Caco-2 (cell line): ENCODE measurements around the gene HLA-A. TPM values are rescaled to one million over a fixed set of nuclear protein-coding genes. Genes with fewer than 3 reads are reported as not detected.

Experiments used
- Bru-seq: library from RNA; stranded (reverse); fragments of 400-500 nt; gene quantifications from one replicate; lab custom pipeline; 2021; lab: Mats Ljungman, UMichigan
- BruChase-seq, 2 experiments: library from RNA; stranded (reverse); fragments of 400-500 nt; gene quantifications; one replicate each; lab custom pipeline; 2021; lab: Mats Ljungman, UMichigan
- BruUV-seq: library from RNA; stranded (reverse); fragments of 400-500 nt; replicated peaks from 2 replicates; lab custom pipeline; 2021; lab: Mats Ljungman, UMichigan
- CTCF ChIA-PET: fragments of 300-600 bp; sonication (Branson Sonifier 250); formaldehyde crosslinking; loops from one replicate; lab custom pipeline; 2022; ENCODE audit warnings: antibody characterized with exemption; lab: Charles Lee
- POLR2A ChIA-PET: fragments of 300-600 bp; sonication (Branson Sonifier 250); formaldehyde crosslinking; loops from one replicate; lab custom pipeline; 2022; ENCODE audit warnings: antibody characterized with exemption; lab: Charles Lee
- DNase-seq, 2 experiments: peaks; one replicate each; pipeline versions ENCODE4 v3.0.0 to v3.0.0-alpha.2; 2020 to 2022
- H3K27me3 ChIP-seq: replicated peaks from 2 replicates; pipeline ENCODE4 v1.6.0; 2011; ENCODE audit warnings: low read length; ENCODE audit not compliant: control insufficient read depth, insufficient read depth
- H3K36me3 ChIP-seq: 2 replicates; pipeline ENCODE4 v1.5.1; 2011; ENCODE audit warnings: low read length; ENCODE audit not compliant: control insufficient read depth, insufficient read depth
- H3K4me1 ChIP-seq: fragments of 250-450 bp; sonication (Bioruptor Pico); 2 replicates; pipeline ENCODE4 v1.5.1; 2020; ENCODE audit warnings: mild to moderate bottlenecking
- H3K4me3 ChIP-seq: 2 replicates; pipeline ENCODE4 v1.5.1; 2011; ENCODE audit warnings: low read depth, mild to moderate bottlenecking, control low read depth, low read length
- H3K9me3 ChIP-seq: fragments of 250-450 bp; sonication (Bioruptor Pico); 2 replicates; pipeline ENCODE4 v1.5.1; 2020; ENCODE audit warnings: mild to moderate bottlenecking, moderate library complexity
- H3K27ac Mint-ChIP-seq: one replicate; pipeline ENCODE4 v1.8.0; 2022; ENCODE audit warnings: mixed read lengths; ENCODE audit not compliant: unreplicated experiment
- H3K27me3 Mint-ChIP-seq: one replicate; pipeline ENCODE4 v1.8.0; 2022; ENCODE audit warnings: mixed read lengths; ENCODE audit not compliant: insufficient read depth, unreplicated experiment
- H3K36me3 Mint-ChIP-seq: one replicate; pipeline ENCODE4 v1.8.0; 2022; ENCODE audit warnings: mild to moderate bottlenecking, mixed read lengths; ENCODE audit not compliant: insufficient read depth, unreplicated experiment
- H3K4me1 Mint-ChIP-seq: one replicate; pipeline ENCODE4 v1.8.0; 2022; ENCODE audit warnings: low read depth, mixed read lengths; ENCODE audit not compliant: unreplicated experiment
- H3K4me3 Mint-ChIP-seq: one replicate; pipeline ENCODE4 v1.8.0; 2022; ENCODE audit warnings: mild to moderate bottlenecking, moderate library complexity, mixed read lengths; ENCODE audit not compliant: unreplicated experiment
- H3K9me3 Mint-ChIP-seq: one replicate; pipeline ENCODE4 v1.8.0; 2022; ENCODE audit warnings: mixed read lengths; ENCODE audit not compliant: unreplicated experiment
- CTCF ChIP-seq, 2 experiments: fragments of 200-600 bp in 1 of 2; IDR thresholded peaks; 1 replicate in 1 of 2; 2 replicates in 1 of 2; pipeline versions ENCODE4 v1.5.1 to v1.8.0; 2011 to 2022; ENCODE audit warnings: antibody characterized with exemption in 1 of 2, control low read depth in 1 of 2, inconsistent platforms in 1 of 2, low read depth in 1 of 2, low read length in 1 of 2, mild to moderate bottlenecking in 1 of 2, moderate library complexity in 1 of 2; ENCODE audit not compliant: insufficient read depth in 1 of 2, severe bottlenecking in 1 of 2, unreplicated experiment in 1 of 2
- intact Hi-C: fragments of 100-400 bp; cut with micrococcal nuclease; formaldehyde crosslinking; loops from one replicate; pipeline ENCODE4 v1.10.0; 2022; ENCODE audit not compliant: unreplicated experiment
- long read RNA-seq: library from polyadenylated mRNA; stranded (forward); transcript quantifications from one replicate; pipeline ENCODE4 v2.0.0, GENCODE V29; 2022
- total RNA-seq: library from RNA; stranded (reverse); gene quantifications from 2 replicates; pipeline ENCODE4 v1.2.3, GENCODE V29; 2022

HLA-A gene
- 192 and 198 TPM in 2 replicates for total RNA-seq
- percentile 77 among the genes with signal in this experiment for Bru-seq, nascent RNA
- BruChase-seq, experiment 1, labeled RNA remaining after a 2-hour chase: percentile 78 among the genes with signal in this experiment
- percentile 93 among the genes with signal in this experiment for BruChase-seq, experiment 2, labeled RNA remaining after a 6-hour chase
- long read RNA-seq, transcript HLA-A-203 (8 exons, 1,611 nt): major isoform, 295 of 350 reads
- long read RNA-seq, partial matches to known transcripts: 34 of 350 reads
- long read RNA-seq, other reads (novel, unspliced or antisense): 21 of 350 reads

GRCh38 chr6:29942275-29943052 lies at the start of gene HLA-A:
Gene HLA-A (plus strand): TSS chr6:29942532. CDS start chr6:29942554, 22 bp downstream.
- DNase-seq: peak; percentile 85 to 89
- H3K4me1 ChIP-seq: no peaks in the 10 kb centered on the region
- CTCF ChIA-PET: no interaction called here
- no peak for TF ChIP-seq CTCF (IDR thresholded peaks at IDR 0.05; ENCODE audit: insufficient read depth in 1 of 2, low read depth in 1 of 2, low read length in 1 of 2, severe bottlenecking in 1 of 2, unreplicated experiment in 1 of 2)
- Mint-ChIP-seq H3K4me1 (peaks cover 7% of the 10 kb centered on the region), H3K27ac (peak within 1 kb of the TSS; percentile 91), H3K27me3 (no peaks in the 10 kb centered on the region), H3K36me3 (peaks cover 11% of the 10 kb centered on the region), H3K4me3 (peak within 1 kb of the TSS; percentile 81), H3K9me3 (no peaks in the 10 kb centered on the region)
- TSS peak; percentile 79 for BruUV-seq
- intact Hi-C loops: loop anchor here (1.0 kb wide), 1 partner anchor 22 kb away; no protein-coding TSS in a partner anchor
- peak within 1 kb of the TSS; percentile 65 for H3K4me3 ChIP-seq
- H3K27me3 ChIP-seq: no peaks in the 10 kb centered on the region
- H3K9me3 ChIP-seq: no peaks in the 10 kb centered on the region
- H3K36me3 ChIP-seq: no peaks in the 10 kb centered on the region
- POLR2A ChIA-PET: interaction anchor here (0.9 kb wide), 1 partner anchor 17 kb away, joined by 3 read pairs; no protein-coding TSS in a partner anchor

- Histone ChIP-seq H3K4me3 (no peak overlapping the region), H3K36me3 (no peaks in the 10 kb centered on the region), H3K9me3 (no peaks in the 10 kb centered on the region), H3K4me1 (no peaks in the 10 kb centered on the region), H3K27me3 (no peaks in the 10 kb centered on the region)
- Mint-ChIP-seq H3K27ac (no peak overlapping the region), H3K4me3 (no peak overlapping the region), H3K9me3 (no peaks in the 10 kb centered on the region), H3K27me3 (no peaks in the 10 kb centered on the region), H3K36me3 (no peaks in the 10 kb centered on the region), H3K4me1 (no peaks in the 10 kb centered on the region)
- ChIA-PET POLR2A (no interaction called here), CTCF (no interaction called here)
- no peak for TF ChIP-seq CTCF (IDR thresholded peaks at IDR 0.05; ENCODE audit: insufficient read depth in 1 of 2, low read depth in 1 of 2, low read length in 1 of 2, severe bottlenecking in 1 of 2, unreplicated experiment in 1 of 2)
- intact Hi-C loops: no loop called here
- no peak for DNase-seq
- BruUV-seq: no TSS peak
Measured at GRCh38 chr6:29892696-29893095, 49.6 kb upstream of the HLA-A start.

- POLR2A ChIA-PET: no interaction called here
- Histone ChIP-seq H3K36me3 (no peaks in the 10 kb centered on the region), H3K4me3 (no peak overlapping the region), H3K9me3 (no peaks in the 10 kb centered on the region), H3K4me1 (no peaks in the 10 kb centered on the region), H3K27me3 (no peaks in the 10 kb centered on the region)
- no peaks in the 10 kb centered on the region for H3K9me3 Mint-ChIP-seq
- no peaks in the 10 kb centered on the region for H3K4me1 Mint-ChIP-seq
- BruUV-seq: no TSS peak
- no peak overlapping the region for H3K27ac Mint-ChIP-seq
- intact Hi-C loops: no loop called here
- H3K4me3 Mint-ChIP-seq: no peak overlapping the region
- CTCF ChIA-PET: no interaction called here
- H3K36me3 Mint-ChIP-seq: no peaks in the 10 kb centered on the region
- no peak for TF ChIP-seq CTCF (IDR thresholded peaks at IDR 0.05; ENCODE audit: insufficient read depth in 1 of 2, low read depth in 1 of 2, low read length in 1 of 2, severe bottlenecking in 1 of 2, unreplicated experiment in 1 of 2)
- H3K27me3 Mint-ChIP-seq: peaks cover 5% of the 10 kb centered on the region
- no peak for DNase-seq
Measured at GRCh38 chr6:29899281-29899680, 43.1 kb upstream of the HLA-A start.
